GM18519 (cell line): ENCODE results near the gene MOB1A.
"Not testable (repeated sequence)": the region's sequence is repeated elsewhere in the genome, so short reads cannot be mapped to it uniquely, and the experiment has no call there.

Experiments used
- ATAC-seq: cut with Tn5 transposase; IDR thresholded peaks from one replicate; pipeline ENCODE4 v1.9.1; 2021; ENCODE audit warnings: mild to moderate bottlenecking, moderate library complexity; ENCODE audit not compliant: unreplicated experiment, low FRiP score

Gene MOB1A

GRCh38 chr2:74149570-74150319 is 28.9 kb downstream of the MOB1A start:
- ATAC-seq, result no peak

GRCh38 chr2:74149247-74149525 is 29.5 kb downstream of the MOB1A start:
- ATAC-seq, result no peak

GRCh38 chr2:74148457-74149246 is 30.0 kb downstream of the MOB1A start:
- ATAC-seq, result no peak

DNA sequence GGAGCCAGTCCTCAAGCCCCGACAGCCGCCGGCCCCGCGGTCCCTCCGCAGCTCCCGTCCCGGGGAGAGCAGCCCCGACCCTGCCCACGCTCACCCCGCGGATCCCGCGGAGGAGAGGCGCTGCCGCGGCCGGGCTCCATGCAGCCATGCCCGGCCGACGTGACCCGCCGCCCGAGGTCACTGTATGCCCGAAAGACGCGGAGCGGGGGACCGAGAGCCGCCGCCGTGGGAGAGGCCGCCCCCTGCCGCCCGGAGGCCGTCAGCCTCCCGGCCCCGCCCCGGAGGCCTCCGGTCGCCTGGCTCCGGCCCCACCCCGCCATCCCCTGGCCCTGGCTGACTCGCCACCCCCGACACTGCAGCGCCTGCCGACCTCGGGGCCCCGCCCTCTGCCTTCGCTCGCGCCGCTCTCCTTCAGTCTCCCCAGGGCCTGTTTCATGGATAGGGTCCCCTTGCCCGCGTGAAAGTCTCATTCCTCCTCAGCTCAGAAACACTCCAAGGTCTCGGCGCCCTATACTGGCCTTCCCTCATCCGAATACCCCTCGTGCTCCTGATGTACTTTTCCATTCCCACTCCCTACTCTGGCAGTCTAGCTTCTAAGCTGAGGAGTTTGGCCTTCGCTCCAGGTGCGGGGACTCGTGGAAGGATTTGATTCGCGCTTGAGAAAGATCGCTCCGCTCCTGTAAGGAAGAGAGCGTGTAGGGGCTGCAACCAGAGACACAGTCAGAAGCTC is 30.8 kb downstream of the MOB1A start, which contains the start of gene BOLA3:
Gene BOLA3 (minus strand): TSS at position 186 of the 730 bp plus-strand sequence. CDS start 38 bp downstream, at position 148.
- ATAC-seq, result peak; percentile 60

DNA sequence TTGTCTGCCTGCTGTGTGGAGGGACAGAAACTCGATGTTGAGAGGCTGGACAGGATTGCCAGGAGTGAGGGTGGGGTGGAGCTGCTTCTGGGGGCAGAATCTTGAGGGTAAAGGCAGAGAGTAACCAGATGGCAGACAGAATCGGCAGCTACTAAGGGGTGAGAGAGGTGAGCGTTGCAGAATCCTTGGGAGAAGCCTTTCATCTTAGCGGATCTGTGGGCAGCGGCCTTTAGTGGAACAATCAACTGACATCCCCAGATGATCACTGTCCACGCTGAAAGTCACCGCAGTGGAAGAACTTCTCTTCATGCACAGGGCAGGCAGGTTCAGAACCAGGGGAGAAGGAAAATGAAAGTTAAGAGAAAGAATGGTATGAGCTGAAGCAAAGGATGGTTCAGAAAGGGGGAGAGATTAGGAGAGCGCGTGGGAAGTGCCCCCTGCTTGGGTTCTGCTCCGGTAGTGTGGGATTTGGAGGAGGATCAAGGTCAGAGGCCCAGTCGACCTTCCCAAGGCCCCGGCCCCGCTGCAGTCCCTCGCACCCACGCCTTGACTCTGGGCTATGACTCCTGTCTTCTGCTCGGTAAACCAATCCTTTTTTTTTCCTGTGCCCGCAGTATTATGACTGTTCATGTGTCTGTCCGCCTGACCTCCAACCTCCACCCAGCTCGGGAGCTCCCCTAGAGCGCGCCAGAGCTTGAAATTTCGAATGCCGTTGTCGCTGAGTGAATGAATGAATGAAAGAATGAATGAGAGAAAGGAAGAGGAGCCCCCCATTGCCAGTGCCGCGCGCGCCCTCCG is 31.6 kb downstream of the MOB1A start:
- peak; percentile 14 for ATAC-seq

DNA sequence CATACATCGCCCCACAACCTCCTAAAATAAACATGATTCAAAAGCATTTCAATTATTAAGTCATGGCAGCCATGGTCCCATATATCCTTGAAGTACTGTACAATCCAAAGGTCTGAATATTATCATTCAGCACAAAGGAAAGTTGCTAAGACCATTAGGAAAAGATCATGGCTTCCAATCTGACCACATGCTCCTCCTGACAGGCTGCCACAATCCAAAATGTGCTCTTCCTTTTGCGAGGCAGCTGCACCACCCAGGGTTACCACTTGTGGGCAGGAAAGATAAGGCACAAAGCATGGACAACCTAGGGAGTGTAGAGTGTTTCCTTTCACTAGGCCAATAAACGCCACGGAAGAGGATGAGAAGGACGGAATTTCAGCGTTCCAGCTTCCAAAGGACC is 36.3 kb downstream of the MOB1A start:
- no peak for ATAC-seq

DNA sequence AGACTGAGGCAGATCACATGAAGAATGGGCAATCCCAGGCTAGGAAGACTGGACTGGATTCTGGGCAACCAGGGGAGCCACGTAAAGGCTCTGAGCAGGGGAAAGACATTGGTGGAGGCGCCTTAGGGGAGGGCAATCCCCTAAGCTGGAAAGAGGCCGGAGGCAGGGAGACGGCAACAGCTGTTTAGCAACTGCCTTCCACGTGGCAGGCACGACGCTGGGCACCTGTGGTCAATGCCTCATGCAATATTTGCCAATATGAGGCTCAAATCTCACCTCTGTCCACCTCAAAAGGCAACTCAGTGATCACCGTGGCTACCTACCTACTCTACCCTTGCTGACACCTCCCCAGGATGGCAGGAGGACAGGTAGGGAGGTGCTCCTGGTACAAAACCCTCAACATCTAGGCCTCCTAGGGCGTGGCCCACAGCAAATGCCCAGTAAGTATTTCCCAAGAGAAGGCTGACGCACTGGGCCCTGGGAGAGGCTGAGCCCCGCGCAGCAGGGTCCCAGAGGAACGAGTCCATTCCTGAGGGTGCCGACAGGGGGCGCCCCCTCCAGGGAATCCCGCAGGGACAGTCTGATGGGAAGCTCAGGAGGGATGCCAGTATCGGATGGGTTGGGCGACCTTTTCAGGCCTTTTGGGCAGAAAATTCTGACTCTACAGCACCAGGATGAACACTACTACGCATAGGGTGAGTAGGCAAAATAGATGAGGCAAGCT is 39.9 kb downstream of the MOB1A start:
- no peak for ATAC-seq

GRCh38 chr2:74137651-74138599 is 40.8 kb downstream of the MOB1A start:
- ATAC-seq, result no peak

DNA sequence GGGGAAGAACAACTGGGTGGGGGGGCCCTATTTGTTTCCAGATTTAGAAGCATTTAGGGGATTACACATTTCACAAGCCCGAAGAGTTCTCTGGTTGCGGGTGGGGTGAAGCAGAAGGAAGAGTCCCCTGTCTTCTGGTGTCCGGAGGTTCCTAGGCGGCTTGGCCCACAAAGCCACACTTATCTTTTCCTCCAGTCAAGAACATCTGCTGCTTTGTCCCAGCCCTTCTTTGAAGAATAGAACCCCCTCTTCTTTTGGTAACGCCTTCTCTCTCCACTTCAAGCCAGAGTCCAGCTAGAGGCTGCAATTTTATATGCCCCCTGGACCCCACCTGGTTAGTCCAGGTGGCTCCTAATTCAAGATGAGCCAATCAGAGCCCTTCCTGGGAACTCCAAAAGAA is 46.8 kb downstream of the MOB1A start:
- ATAC-seq, result no peak

- ATAC-seq, result no peak
Measured at GRCh38 chr2:74130211-74130995, 48.3 kb downstream of the MOB1A start.

DNA sequence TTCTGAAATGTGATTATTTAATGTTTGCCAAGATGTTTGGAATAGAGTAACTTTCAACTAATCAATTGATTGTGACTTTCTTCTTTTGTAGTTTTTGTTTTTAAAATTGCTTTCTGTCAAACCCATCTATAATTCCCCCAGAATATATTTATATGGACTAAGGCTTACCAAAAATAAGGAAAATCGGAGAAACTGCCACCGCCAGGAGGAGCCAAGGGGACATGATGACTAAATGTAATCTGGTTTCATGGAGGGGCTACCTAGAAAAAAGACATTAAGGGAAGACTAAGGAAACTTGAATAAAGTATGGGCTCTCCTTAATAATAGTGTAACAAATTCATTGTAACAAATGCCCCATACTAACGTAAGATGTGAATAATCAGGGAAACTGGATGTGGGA is 50.5 kb downstream of the MOB1A start:
- ATAC-seq, result no peak

DNA sequence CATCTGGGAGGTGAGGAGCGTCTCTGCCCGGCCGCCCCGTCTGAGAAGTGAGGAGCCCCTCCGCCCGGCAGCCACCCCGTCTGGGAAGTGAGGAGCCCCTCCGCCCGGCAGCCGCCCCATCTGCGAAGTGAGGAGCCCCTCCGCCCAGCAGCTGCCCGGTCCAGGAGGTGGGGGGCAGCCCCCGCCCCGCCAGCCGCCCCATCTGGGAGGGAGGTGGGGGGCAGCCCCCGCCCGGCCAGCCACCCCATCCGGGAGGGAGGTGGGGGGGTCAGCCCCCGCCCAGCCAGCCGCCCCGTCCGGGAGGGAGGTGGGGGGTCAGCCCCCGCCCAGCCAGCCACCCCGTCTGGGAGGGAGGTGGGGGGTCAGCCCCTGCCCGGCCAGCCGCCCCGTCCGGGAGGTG is 54.7 kb downstream of the MOB1A start:
- ATAC-seq, result not testable (repeated sequence)

DNA sequence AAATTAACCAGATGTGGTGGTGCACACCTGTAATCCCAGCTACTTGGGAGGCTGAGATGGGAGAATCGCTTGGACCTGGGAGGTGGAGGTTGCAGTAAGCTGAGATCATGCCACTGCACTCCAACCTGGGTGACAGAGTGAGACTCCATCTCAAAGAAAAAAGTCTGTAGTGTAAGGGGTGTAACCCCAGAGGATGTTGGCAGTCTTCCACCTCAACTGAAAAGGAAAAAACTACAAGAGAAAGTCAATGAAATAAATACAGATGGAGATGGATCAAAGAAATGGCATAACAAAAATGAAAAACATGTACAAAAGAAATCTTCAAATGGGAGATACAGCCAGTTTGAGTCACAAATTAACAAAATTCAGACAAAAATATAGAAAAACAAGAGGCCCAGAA is 56.8 kb downstream of the MOB1A start:
- ATAC-seq, result not testable (repeated sequence)

DNA sequence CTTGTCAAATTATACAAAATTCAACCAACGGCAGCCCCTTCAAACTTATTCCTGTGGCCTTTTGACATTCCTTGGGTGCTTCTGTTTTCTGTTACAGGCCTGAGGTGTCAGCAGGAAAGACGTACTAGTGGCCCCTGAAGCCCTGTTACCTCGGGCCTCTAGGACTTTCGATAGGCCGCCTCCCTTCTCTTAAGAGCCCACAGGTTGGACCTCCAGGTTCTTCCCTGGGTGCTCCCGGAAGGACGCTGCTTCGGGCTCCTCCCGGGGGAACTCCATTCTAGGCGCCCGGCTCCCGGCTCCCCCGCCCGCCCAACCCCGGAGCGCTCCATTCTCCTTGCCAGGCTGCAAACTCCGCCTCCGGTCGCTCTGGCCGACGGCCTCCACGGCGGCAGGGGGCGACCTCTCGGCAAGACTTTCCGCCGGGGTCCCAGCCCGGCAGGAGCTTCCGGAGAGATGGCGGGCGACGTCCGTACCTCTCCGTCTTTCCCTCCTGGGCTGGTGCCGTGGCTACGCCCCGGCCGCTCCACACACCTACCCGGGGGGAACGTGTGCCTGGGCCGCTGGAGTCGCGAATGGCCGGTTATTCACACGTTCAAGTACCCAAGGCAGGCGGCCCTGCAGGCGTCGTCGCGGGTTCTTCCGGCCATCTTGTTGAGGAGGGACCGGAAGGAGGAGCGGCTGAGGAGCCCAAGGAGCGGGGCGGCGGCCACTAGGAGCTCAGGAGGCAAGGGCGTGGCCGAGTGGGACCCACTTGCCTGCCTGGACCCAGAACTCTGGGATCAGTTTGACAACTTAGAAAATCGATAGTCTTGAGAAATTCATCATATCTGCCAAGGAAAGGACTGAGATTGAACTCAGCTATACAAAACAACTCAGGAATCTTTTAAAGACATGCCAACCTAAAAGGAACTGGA is 58.5 kb downstream of the MOB1A start:
- peak; percentile 58 for ATAC-seq

DNA sequence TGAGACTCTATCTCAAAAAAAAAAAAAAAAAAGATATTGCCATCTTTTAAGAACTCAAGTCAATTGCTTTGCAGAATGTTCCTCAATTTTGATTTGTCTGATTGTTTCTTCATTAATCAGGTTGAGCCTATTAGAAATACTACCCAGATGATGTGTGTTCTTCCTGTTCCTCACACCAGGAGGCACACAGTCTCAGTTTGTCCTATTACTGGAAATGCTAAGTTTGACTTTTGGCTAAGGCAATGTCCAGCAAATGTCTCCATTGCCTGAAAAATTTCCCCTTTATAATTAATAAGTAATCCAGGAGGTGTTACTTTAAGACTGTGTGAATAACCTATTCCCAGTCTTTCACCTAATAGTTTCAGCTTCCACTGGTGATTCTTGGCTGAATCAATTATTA is 59.3 kb downstream of the MOB1A start:
- no peak for ATAC-seq

DNA sequence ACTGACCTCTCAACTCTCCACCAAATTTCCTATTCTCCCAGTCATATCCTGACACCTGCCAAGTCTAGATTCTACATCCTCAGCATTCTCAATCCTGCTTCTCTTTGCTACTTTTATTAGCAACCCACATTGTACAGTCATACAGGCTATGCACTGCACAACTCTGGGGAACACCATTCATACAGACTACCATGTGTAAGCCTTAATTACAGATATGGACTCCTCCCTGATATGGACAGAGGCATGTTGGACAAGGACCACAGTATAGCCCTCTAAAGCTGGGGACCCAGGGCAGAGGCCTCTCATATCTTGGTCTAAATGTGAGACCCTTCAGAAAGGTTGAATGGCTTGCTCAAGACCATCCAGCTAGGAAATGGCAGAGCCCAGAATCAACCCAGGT is 67.3 kb downstream of the MOB1A start:
- no peak for ATAC-seq

GRCh38 chr2:74110537-74110936 is 68.1 kb downstream of the MOB1A start:
- ATAC-seq, result no peak
